Hippocampal formation (tissue), 2 donors: Measurements from ENCODE around the gene AP3B1.

Experiments used
- DNase-seq, 2 donors: peaks; one replicate each; lab custom pipeline; 2025; lab: John Stamatoyannopoulos, UW

AP3B1 gene

DNA sequence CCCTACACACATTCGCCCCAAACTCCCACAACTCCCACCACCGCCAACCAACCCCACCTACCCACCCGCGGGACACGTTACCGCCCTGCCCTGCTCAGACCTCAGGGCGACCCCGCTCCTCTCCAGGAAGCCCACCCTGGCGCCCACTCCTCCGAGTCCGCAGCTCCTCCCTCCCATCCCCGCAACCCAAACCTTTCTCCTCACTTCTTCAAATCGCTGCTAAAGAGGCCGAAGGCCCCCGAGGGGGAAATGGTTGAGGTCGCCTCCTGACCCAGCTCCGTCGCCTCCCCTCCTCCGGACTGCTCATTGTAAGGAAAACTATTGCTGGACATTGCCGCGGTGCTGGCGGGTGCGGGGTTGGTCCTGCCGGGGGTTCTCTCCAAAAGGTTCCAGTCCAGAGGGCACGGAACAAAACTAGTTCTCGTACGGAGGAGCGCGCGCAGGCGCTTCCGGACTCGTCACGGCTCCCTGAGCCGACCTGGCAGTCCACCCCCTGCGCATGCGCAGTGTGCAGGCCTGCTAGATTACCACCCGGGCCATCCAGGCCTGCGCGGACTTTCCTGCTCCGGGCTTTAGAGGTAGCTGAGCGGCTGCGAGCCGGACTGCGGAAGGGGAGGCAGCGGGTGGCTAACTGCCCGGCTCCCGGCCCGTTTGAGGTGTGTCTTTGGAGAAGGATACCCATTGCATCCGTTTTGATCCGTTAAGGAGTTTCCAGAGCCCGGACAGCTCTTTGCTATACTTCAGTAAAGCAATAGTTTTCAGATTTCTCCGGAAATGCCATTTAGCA is at the start of gene AP3B1:
TSS of gene AP3B1 (minus strand) at position 451 of the 787 bp plus-strand sequence. CDS start at position 332, 119 bp downstream.
- DNase-seq, result peak; percentile 95 to 96

GRCh38 chr5:78341440-78341839 is 46.9 kb upstream of the AP3B1 start:
- no peak for DNase-seq

- no peak for DNase-seq
These were observed 45.3 kb upstream of the AP3B1 start for GRCh38 chr5:78339617-78340436.

GRCh38 chr5:78336698-78337097 is 42.2 kb upstream of the AP3B1 start:
- DNase-seq, result no peak

DNA sequence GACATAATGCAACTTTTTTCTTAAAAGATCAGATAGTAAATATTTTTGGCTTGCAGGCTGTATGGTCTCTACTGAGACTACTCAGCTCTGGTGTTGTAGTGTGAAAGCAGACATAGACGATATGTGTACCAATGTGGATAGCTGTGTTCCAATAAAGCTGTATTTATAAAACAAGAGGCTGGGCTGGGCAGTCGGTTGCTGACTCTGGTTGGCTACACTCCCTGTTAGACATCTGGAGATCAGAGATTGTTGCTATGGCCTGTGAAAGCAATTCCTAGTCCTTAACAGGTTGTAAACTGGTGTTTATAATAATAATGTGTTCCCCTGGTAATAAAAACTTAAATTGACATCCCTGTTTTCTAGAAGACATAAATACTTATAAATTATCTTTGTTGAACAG is 41.5 kb upstream of the AP3B1 start:
- DNase-seq, result no peak

GRCh38 chr5:78334811-78335210 is 40.3 kb upstream of the AP3B1 start:
- DNase-seq, result no peak

DNA sequence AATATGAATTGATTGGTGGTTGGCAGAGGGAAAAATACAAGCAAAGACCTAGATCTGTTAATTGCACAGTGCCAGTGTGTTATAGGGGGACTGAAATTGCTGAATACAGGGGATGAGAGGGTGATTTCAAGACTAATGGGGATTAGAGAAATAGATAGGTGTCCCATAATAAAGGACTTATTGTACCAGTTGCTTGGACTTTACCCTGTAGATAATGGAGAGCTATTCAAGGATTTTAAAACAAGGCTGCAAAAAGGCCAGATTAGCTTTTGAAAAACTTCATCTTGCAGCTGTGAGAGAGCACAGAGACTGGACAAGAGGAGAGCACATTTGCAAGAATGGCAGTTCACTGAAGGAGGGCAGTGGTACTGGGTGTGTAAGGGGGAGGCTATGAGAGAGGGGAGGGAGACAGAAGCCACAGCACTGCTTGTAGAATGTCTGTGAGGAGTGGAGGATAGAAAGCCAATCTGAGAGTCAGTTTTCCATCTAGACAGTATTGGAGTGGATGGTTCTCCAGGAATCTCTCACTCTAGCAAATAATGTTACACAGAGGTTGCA is 37.1 kb upstream of the AP3B1 start:
- DNase-seq, result no peak

DNA sequence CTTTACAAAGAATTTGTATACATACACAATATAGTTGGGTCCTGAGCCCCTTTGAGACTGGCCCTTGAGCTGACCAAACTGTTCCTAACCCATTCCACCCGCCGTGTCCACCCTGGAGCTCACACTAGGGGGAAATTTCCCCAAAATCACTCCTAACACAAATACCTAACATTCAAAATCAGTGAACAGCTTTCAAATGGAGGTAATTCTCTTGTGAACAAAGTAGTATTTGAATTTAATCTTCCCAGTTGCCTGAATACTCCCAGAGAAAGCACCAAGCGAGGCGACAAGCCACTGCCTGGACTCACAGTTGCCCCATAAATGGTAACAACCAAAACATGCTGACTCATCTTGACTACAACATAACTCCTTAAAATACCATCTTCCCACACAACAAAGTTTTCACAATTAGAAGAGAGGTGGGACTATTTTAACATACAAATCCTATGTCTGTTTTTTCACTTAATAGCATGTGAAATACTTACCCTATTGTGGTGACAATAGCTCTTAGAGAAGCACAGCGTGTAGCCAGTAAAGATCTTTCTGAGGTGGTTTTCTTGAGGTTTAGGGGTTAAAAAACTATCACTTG is 34.2 kb upstream of the AP3B1 start:
- no peak for DNase-seq

- DNase-seq, result no peak
These were observed 33.4 kb upstream of the AP3B1 start for GRCh38 chr5:78327761-78328510.

DNA sequence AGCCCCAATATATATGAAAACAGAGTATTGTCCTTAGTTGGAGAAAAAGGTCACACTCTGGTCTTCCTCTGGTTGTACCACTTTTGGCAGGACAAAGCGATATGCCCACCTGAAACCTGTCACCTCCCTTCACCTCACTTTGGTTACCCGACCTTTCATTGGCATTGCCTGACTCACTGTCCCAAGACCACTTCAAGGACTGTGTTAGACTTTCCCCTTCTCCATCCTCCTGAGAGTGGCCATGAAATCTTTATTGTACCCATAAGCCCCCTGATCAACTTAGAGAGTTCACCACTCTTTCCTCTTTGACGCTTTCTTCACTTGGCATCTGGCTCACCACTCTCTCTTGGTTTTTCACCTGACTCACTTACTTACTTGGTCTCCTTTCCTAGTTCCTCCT is 32.4 kb upstream of the AP3B1 start:
- no peak for DNase-seq

- DNase-seq, result no peak
These were observed 28.7 kb upstream of the AP3B1 start for GRCh38 chr5:78323241-78323640.

GRCh38 chr5:78320401-78320800 is 25.9 kb upstream of the AP3B1 start:
- peak in 1 of 2 donors; percentile 13 for DNase-seq

DNA sequence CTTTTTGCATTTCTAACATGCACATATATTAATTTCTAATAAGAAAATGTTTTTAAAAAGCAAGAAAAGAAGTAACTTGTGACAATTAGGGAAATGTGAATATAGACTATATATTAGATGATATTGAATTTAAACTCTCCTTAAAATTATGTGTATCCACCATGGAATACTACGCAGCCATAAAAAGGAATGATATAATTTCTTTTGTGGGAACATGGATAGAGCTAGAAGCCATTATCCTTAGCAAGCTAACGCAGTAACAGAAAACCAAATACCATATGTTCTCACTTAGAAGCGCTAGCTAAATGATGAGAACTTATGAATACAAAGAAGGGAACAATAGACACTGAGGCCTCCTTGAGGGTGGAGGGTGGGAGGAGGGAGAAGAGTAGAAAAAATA is 23.8 kb upstream of the AP3B1 start:
- DNase-seq, result no peak

DNA sequence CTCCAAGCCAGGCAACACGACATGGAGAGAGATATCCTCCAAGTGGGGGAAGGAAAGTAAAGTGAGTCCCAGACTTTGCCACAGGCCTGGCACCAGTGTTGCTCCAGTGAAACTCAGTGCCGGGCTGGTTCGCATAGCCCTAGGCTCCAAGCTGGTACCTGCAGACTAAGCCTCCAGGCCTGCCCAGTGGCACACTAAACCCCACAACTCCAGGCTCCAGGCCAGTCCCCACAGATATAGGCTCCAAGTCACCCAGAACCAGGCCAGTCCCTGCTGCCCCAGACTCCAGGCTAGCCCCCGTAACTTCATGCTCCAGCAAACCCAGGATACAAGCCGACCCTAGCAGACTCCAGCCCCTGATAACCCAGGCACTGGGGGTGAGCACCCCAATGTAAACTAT is 23.0 kb upstream of the AP3B1 start:
- DNase-seq, result no peak

DNA sequence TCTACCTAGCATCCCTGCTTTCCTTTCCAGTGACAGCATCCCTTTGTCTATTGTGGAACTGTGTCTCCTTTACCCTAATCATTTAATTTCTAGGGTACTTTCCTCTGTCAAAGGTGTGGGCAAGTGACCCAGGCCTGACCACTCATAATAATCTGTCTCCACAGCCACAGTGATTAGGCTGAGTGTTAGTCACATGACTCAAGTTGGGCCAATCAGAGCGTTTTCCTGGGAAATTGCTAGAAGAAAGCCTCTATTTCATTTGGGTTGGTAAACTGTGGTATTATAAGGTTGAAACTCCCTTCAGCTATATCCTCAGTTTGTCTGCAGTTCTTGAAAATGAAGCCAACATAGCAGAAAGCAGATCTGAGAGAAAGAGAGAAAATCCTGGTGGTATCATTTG is 14.2 kb upstream of the AP3B1 start:
- no peak for DNase-seq

DNA sequence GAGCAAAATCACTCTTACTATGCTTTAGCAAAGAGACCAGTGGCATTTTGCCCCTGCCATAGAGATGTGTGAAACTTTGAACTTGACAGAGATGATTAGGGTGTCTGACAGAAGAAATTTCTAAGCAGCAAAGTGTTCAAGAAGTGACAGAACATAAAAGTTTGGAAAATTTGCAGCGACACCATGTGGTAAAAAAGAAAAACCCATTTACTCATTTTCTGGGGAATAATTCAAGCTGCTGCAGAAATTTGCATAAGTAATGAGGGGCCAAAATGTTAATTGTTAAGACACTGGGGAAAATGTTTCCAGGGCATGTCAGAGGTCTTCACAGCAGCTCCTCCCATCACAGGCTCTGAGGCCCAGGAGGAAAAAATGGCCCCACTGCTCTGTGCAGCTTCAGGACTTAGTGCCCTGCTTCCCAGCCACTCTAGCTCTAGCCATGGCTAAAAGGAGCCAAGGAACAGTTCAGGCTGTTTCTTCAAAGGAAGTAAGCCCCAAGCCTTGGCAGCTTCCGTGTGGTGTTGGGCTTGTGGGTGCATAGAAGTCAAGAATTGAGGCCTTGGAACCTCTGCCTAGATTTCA is 6.1 kb upstream of the AP3B1 start:
- DNase-seq, result no peak

DNA sequence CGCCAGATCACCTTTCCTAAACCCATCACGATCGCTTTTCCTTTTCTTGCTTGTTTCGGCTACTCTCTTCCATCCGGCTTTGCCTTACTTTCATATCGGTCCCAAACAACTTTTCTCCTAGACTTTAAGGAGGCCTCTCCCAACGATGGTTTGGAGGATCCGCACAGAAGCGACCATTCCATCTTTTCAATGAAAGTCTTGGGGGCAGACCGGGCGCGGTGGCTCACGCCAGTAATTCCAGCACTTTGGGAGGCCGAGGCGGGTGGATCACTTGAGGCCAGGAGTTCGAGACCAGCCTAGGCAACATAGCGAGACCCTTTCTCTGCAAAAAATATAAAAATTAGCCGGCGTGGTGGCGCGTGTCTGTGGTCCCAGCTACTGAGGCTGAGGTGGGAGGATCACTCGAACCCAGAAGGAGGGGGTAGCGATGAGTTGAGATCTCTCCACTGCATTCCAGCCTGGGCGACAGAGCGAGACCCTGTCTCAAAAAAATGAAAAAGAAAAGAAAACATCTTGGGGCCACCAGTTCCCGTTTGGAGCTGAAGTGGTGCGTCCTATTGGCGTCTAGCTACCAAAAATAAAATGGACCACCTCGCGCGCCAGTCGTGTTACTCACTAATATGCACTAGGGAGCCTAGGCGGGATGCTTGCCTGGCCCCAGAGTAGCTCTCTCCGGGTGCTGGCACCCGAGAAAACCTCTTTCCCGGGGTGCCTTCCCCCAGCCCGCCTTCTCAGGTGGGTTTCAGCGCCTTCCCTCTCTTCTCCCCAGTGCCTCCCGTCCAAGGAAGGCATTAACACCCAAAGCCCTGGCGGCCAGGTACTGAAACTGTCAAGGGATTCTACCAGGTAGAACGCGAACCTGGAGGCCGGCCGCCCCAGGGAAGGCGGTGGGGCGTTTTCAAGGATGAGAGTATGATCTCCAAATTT is 800 bp upstream of the AP3B1 start:
- DNase-seq, result no peak

- DNase-seq, result no peak
These were observed 649 bp downstream of the AP3B1 start for GRCh38 chr5:78293851-78294247.

DNA sequence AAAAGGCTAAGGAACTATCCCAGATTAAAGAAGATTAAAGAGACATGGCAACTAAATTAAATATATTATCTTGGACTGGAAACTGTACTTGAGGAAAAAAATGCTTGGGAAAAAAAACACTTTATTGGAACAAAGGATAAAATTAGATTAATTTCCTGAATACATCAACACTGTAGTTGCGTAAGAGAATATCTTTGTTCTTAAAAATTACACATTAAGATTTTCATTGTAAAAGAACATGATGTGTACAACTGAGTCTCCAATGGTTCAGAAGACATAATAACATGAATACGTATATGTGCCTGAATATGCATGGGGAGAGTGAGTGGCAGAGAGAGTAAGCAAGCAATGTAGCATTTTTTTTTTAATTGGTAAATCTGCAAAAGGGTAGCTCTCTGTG is 2.8 kb downstream of the AP3B1 start:
- no peak for DNase-seq

GRCh38 chr5:78289911-78290310 is 4.6 kb downstream of the AP3B1 start:
- no peak for DNase-seq
